HG02943 (cell line): ENCODE results near the gene CA12.

Experiments used
- ATAC-seq: cut with Tn5 transposase; IDR thresholded peaks from one replicate; pipeline ENCODE4 v1.9.1; 2021; ENCODE audit warnings: mild to moderate bottlenecking, low read depth, moderate library complexity; ENCODE audit not compliant: unreplicated experiment

The CA12 gene

DNA sequence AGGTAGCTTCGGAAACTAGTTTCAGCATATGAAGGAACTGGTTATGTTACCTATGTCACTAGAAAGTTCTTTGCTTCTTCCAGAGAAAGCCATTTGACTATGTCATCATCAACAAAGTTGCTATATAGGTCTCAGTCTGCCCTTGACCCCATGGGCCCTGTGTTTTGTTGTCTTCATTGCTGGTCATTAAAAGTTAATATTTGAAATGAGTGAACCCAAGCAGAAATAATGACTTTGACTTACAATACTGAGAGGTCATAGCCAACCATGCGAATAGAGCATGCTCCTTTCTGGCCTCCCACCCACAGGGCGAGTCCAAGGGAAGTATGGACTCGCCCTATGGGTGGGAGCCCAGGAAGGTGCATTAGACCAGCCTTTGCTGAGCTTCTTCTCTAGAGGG lies 63.3 kb downstream of the CA12 start:
- ATAC-seq: no peak

DNA sequence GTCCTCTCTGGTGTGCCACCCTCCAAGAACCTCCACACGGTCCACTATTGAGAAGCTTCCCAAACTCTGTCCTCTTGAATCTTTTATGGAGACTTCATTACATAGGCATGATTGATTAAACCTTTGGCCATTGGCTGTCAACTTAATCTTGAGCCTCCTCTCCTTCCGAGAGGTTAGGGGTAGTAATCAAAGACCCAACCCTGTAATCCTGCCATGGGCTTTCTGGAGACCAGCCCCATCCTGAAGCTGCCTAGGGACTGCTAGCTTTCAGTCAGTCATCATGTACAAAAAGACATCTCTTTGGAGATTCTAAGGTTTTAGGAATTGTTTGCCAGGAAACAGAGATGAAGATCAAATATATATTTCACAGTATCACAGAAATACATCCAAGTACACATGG lies 67.2 kb downstream of the CA12 start:
- no peak for ATAC-seq

- ATAC-seq: no peak
Observed at GRCh38 chr15:63313825-63314224, 67.8 kb downstream of the CA12 start.

DNA sequence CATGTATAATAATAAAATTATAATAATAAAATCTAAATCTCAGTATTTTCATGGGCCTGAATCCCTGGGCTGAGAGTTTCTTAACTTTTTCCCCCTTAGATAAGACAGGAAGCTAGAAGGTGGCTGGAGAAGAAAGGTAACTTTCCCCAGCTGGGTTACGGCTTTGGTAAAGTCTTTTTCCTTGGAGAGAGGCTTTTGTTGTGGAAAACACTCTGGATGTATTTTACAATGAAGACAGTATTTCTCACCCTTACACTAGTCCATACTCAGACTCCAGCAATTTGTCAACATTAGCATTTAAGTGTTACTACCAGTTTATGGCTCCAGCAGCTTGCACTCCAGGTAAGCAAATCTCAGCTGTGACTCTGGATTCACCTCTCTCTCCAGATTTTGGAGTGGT lies 69.4 kb downstream of the CA12 start:
- no peak for ATAC-seq

DNA sequence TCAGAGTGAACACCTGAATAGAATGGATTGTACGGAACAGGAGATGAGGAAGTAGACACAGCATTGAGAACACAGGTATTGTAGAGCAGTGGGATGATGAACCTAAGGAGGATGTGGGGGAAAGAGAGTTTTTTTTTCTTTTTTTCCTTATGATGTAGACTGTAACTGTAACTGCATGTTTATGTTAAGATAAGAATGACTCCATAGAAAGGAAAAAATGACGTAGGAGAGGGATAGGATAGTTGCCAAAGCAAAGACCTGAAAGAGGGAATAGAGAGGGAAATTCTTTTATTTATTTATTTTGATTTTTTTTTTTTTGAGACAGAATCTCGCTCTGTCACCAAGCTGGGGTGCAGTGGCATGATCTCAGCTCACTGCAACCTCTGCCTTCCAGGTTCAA lies 71.0 kb downstream of the CA12 start:
- no peak for ATAC-seq

DNA sequence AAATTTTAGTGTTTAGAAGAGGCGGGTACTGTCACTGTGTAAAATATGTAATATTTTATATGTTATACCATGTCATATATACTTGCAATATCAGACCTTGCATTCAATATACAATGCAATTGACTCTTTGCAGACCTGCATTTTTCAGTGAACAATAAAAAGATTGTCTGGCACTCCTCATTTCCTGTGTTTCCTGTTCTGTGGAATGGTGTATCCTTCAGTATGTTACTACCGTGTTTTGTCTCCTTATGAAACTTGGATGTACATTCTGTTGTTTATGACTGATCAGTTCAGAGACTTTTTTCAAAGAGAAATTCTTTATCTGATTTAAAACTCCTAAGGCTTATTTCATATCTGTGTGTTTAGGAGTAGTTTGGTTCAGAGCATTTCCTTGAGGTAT lies 72.7 kb downstream of the CA12 start:
- no peak for ATAC-seq

DNA sequence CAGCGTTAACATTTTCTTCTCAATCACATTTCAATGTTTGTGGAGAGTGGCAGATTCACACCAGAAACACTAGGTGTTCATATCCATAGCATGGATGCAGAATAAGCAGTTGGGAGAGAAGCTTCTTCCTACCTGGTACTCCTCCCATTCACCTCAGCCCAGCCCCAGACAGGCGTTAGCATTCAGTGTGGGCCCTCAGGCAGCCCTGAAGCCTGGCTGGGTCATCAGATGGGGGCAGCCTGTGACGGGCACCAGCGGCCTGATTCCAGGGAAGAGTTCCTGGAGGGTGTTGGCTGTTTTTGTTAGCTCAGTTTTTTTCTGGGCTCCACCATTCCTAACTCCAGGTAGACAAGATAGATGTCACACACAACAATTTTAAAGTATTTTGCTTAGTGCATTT lies 73.2 kb downstream of the CA12 start:
- ATAC-seq: no peak

- ATAC-seq: no peak
Observed at GRCh38 chr15:63306492-63307073, 75.1 kb downstream of the CA12 start.

DNA sequence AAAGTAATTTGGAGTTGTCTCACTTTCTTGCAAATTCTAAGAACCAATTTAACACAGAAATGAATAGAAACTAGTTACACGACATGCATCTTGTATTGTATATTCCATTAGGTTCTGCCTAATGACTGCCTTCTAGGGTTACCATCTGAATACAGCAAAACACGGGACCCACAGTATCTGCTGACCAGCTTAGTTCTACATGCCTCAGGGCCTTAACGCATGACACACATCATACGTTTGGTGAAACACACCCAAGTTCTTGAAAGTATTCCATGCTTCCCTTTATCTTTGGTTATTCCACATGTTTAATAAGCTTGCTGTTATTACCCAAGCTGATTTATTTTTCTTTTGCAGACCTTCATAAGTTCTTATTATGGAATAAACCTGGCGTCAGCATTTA lies 76.4 kb downstream of the CA12 start:
- no peak for ATAC-seq

DNA sequence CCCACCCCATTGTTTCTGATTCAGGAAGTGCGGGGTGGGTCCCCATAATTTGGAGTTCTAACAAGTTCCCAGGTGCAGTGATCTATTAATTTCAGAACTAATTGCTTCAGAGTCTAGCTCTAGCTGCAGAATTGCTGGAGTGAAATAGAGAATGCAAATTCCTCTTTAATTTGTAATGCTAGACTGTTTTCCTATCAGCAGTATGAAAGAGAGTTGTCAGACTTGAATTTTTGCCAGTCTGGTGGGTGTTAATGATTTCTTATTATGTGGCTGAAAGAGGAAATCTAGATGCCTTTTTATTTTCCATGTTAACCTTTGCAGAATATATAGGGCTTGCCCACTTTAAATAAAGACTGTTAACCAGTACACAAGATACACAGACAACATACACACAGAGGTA lies 80.6 kb downstream of the CA12 start:
- no peak for ATAC-seq

DNA sequence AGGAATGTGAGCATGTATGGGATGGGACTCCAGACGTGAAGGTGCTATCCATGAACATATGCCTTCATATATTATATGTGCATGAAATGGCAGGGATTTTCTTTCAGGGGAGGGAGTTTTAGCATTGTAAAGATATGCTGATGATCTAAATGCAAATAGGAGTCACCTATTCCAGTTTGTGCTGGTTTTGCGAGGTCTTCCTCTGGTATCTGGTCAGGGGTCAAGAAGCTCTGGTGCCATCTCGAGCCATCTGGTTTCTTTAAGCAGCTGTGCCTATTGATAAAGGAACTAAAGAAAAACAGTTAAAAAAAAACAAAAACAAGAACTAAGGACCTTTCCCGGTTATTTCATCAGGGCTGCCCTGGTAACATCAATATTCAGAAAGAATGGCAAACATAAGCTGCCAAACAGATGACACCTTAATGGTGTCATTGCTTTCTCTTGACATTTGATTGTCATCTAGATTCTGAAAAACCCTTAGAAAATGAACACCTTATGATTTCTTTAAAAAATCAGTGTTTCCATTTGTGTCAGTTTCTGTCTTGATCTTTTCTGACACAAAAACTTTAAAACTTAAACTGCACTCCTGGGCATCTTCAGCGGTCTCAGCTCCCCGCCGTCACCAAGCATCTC lies 81.6 kb downstream of the CA12 start:
- ATAC-seq: no peak

- ATAC-seq: no peak
Observed at GRCh38 chr15:63296195-63296594, 85.5 kb downstream of the CA12 start.

DNA sequence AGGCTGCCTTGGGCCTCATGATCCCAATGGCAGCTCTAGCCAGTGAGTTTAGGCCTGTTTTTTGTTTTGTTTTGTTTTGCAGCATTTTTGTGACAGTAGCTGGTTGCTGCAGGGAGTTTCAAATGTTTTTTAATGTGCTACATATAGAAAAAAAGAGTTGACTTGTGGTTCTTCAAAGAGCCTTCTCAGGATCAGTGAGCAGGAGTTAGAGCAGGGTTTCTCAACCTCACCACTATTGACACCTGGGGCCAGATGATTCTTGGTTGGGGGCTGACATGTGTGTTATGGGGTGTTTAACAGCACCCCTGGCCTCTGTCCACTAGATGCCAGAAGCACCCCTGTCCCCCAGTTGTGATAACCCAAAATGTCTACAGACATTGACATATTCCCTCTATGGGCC lies 86.3 kb downstream of the CA12 start:
- ATAC-seq: no peak

GRCh38 chr15:63294359-63294758 lies 87.3 kb downstream of the CA12 start:
- no peak for ATAC-seq

DNA sequence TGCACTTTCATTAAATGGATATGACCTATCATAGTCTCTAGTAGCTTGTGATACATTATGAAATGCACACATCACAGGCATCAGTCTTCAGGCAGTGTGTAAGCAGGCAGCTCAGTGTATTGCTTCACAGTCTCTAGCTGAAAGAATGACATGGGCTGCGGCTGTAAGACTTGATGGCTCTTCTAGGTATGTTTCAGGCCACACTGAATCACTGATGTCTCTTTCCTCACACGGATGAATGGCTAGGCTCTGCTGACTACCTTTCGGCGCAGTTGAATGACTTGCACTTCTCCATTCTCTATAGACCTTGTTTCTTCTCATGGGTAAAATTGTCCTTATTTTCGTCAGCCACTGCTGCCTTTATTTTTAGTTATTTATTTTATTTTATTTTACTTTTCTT lies 88.9 kb downstream of the CA12 start:
- ATAC-seq: no peak

GRCh38 chr15:63292241-63292640 lies 89.4 kb downstream of the CA12 start:
- ATAC-seq: no peak

DNA sequence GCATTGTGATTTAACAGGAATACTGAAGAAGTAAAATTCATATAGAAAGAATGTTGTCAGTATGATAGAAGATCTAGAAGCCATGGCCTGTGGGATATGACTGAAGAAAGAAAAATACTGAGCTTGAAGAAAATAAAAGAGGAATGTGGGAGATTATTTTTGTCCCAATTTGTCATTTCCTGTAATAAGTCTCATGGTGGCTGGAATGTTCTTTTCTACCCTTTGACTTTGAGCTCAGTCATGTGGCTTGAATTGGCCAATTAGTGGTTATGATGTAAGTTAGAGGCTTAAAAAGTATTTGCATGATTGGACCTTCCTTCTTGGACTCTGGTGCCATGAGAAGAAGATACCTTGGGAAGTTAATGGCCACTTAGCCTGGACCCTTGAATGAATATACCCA lies 90.1 kb downstream of the CA12 start:
- no peak for ATAC-seq

GRCh38 chr15:63288778-63289378 lies 92.8 kb downstream of the CA12 start:
- ATAC-seq: no peak

DNA sequence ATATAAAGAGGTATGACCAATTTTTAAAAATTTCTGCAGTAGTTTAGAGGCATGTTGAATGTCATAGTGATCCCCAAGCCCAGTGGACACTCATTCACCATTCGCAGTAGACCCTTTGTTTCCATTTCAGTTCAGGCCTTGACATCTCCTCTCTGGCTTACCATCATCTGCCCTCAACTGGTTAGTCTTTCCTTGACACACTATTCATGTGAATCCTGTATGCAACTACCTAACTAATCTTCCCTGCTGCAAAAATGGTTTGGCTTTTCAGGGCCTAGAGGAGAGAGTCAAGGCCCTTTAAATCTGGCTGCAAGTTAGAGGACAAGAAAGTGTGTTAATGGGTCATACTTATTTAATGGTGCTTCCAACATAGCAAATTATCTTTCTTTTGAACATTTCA lies 93.3 kb downstream of the CA12 start:
- ATAC-seq: no peak

GRCh38 chr15:63287109-63287508 lies 94.5 kb downstream of the CA12 start:
- ATAC-seq: no peak

GRCh38 chr15:63284335-63284734 lies 97.3 kb downstream of the CA12 start:
- ATAC-seq: no peak

DNA sequence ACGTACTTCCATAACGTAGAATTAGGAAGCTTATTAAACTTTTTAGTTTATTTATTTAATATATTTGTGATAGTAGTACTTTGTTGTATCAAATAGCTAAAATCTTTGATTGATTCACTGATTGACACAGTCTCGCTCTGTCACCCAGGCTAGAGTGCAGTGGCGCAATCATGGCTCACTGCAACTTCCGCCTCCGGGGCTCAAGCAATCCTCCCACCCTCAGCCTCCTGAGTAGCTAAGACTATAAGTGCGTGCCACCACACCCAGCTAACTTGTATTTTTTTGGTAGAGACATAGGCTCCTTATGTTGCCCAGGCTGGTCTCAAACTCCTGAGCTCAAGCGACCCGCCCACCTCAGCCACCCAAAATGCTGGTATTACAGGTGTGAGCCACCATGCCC lies 98.5 kb downstream of the CA12 start:
- no peak for ATAC-seq
